WTC11 (cell line): ENCODE results near the gene ATP2A1.

Source experiments
- ATF2 ChIP-seq: sonication (generic); formaldehyde crosslinking; IDR thresholded peaks from 2 replicates; pipeline ENCODE4 v1.8.1; 2022; ENCODE audit warnings: low read depth, missing genetic modification reagents, borderline replicate concordance
- CTCF ChIP-seq: fragments of 200-600 bp; IDR thresholded peaks from 2 replicates; pipeline ENCODE4 v1.8.0; 2022; ENCODE audit warnings: antibody characterized with exemption
- ETV6 ChIP-seq: sonication (generic); formaldehyde crosslinking; IDR thresholded peaks from 2 replicates; pipeline ENCODE4 v1.8.1; 2022; ENCODE audit warnings: mild to moderate bottlenecking, missing genetic modification reagents
- GABPB1 ChIP-seq: sonication (generic); formaldehyde crosslinking; IDR thresholded peaks from 2 replicates; pipeline ENCODE4 v1.8.1; 2023; ENCODE audit warnings: mild to moderate bottlenecking, missing genetic modification reagents
- NR3C1 ChIP-seq: sonication (generic); formaldehyde crosslinking; conservative IDR thresholded peaks from 2 replicates; pipeline ENCODE4 v1.8.1; 2023; ENCODE audit warnings: low read depth, mild to moderate bottlenecking, missing genetic modification reagents
- RORB ChIP-seq: fragments of 250-450 bp; sonication (Bioruptor Pico); IDR thresholded peaks from 2 replicates; pipeline ENCODE4 v1.9.0; 2021; ENCODE audit warnings: mild to moderate bottlenecking
- ZNF232 ChIP-seq: sonication (generic); formaldehyde crosslinking; IDR thresholded peaks from 2 replicates; pipeline ENCODE4 v1.8.0; 2022; ENCODE audit warnings: mild to moderate bottlenecking, missing genetic modification reagents

DNA sequence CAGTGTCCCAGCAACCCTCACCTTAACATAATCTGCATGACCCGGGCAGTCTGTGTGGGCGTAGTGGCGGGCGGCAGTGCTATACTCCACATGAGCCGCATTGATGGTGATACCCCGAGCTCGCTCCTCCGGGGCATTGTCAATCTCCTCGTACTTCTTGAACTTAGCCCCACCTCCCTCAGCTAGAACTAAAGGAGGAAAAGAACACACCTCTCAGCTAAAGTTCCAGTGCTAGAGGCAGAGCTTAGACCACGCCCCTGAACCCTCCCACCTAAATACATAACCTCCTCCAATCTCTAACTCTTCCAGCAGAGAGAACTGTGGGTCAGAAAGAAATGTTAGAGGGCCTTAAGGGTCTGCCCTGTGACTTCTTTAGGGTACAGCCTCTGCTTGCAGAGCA lies 33.0 kb upstream of the ATP2A1 start:
- TF ChIP-seq CTCF (no peak), RORB (no peak), ETV6 (no peak), GABPB1 (CRISPR knock-in tag) (no peak), NR3C1 (CRISPR knock-in tag) (no peak), ATF2 (CRISPR knock-in tag) (no peak), ZNF232 (CRISPR knock-in tag) (no peak)
